ENCODE measurements around the gene CIAO2A. TPM values are rescaled to one million over a fixed set of nuclear protein-coding genes. Genes with fewer than 3 reads are reported as not detected.

Gene CIAO2A
- total RNA-seq, 1 experiment from 2014 or later: 74.4 TPM

DNA sequence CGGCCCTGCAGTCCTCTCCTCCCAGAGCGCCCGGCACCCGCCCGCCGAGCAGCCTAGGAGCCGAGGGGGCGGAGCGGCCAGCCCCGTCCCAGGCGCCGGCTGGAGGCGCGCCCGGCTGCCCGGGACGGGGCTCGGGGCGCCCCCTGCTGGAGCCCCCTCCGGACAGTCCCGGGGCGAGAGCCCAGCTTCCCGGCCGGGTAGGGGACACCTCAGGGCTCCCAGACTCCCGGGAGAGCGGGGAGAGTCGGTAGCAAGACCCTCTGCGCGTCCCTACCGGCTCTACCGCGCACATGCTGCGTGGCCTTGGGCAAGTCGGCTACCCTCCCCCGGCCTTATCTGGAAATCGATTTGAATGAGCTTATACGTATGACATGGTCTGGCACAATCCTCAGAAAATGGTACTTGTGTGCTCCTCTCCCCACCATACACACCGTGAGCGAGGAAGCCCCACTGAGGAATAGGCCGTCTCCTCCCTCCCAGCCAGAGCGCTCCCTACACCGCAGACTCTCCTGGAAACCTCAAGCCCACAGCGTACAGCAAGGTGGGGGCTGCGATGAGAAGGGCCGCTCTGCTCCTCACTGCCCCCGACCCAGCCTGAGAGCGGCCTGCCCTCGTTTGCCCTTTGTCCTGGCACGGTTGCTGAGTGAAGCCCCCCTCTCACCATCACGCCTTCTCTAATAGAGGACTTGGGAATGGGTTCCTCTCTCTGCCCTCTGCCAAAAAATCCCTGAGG is 47.1 kb downstream of the CIAO2A start, which contains the start of gene DAPK2:
DAPK2 (minus strand) TSS at position 65 of the 733 bp plus-strand sequence. CDS start 6,224 bp downstream, outside the sequence.
- H4K8ac ChIP-seq (replicated peaks; ENCODE audit: insufficient read length, low read depth, low read length): no peak within 1 kb of the TSS
- TF ChIP-seq, protein P1, sequence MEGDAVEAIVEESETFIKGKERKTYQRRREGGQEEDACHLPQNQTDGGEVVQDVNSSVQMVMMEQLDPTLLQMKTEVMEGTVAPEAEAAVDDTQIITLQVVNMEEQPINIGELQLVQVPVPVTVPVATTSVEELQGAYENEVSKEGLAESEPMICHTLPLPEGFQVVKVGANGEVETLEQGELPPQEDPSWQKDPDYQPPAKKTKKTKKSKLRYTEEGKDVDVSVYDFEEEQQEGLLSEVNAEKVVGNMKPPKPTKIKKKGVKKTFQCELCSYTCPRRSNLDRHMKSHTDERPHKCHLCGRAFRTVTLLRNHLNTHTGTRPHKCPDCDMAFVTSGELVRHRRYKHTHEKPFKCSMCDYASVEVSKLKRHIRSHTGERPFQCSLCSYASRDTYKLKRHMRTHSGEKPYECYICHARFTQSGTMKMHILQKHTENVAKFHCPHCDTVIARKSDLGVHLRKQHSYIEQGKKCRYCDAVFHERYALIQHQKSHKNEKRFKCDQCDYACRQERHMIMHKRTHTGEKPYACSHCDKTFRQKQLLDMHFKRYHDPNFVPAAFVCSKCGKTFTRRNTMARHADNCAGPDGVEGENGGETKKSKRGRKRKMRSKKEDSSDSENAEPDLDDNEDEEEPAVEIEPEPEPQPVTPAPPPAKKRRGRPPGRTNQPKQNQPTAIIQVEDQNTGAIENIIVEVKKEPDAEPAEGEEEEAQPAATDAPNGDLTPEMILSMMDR (conservative IDR thresholded peaks at IDR 0.05): peak; percentile 86
- H3K27ac ChIP-seq (ENCODE audit: insufficient read length, low read depth, low read length): no peak within 1 kb of the TSS
- H2BK15ac ChIP-seq (ENCODE audit: low read depth, low read length): no peak within 1 kb of the TSS
- peak; percentile 77 for DNase-seq
- peak within 1 kb of the TSS; percentile 54 for H3K14ac ChIP-seq (ENCODE audit: insufficient read depth, low read length)
- no peaks in the 10 kb centered on the region for H3K9me3 ChIP-seq (ENCODE audit: control insufficient read depth, low read depth, low read length)
- no peak within 1 kb of the TSS for H2BK12ac ChIP-seq (ENCODE audit: insufficient read length, low read depth, low read length)
- no CpG with 5 or more reads among the region's 50 CpGs for WGBS (ENCODE audit: extremely low coverage, insufficient read length, low lambda C conversion rate)
- H3K27ac Mint-ChIP-seq: no peak within 1 kb of the TSS
- H3K4me2 ChIP-seq (ENCODE audit: insufficient read depth, insufficient read length, low read length): peak within 1 kb of the TSS; percentile 83
- no peak within 1 kb of the TSS for H3T11ph ChIP-seq (ENCODE audit: low read length)
- no peak within 1 kb of the TSS for H2BK5ac ChIP-seq (ENCODE audit: insufficient read length, low read length)
- H3K4ac ChIP-seq (ENCODE audit: low read depth, low read length): no peak within 1 kb of the TSS
- peaks cover 11% of the 10 kb centered on the region for H3K23me2 ChIP-seq (ENCODE audit: insufficient read length, low read depth, low read length, poor library complexity, severe bottlenecking)
- H3K36me3 Mint-ChIP-seq (ENCODE audit: insufficient read depth in 1 of 3, low read depth in 3 of 3): no peaks in the 10 kb centered on the region; a peak in 2 of 7 replicates
- H3K4me3 Mint-ChIP-seq: peak within 1 kb of the TSS; percentile 65 to 83
- H4K20me1 ChIP-seq (ENCODE audit: control insufficient read depth, insufficient read depth, insufficient read length): no peaks in the 10 kb centered on the region
- no peak within 1 kb of the TSS for H2AFZ ChIP-seq (ENCODE audit: low read length)
- H3K79me2 ChIP-seq (ENCODE audit: insufficient read depth, low read length): no peaks in the 10 kb centered on the region
- no peak within 1 kb of the TSS for H4K91ac ChIP-seq (ENCODE audit: insufficient read length, low read depth, low read length)
- H3K23ac ChIP-seq (ENCODE audit: insufficient read length, low read depth, low read length): no peak within 1 kb of the TSS
- H3K27me3 ChIP-seq (ENCODE audit: insufficient read depth, low read length): peaks cover 5% of the 10 kb centered on the region; the same call in 1 of the 2 replicates
- H3K56ac ChIP-seq (ENCODE audit: insufficient read length, low read depth, low read length): no peak within 1 kb of the TSS
- H3K27me3 Mint-ChIP-seq (ENCODE audit: low read depth): peaks cover 43% of the 10 kb centered on the region
- H4K5ac ChIP-seq (ENCODE audit: insufficient read length, low read depth, low read length): no peak within 1 kb of the TSS
- H3K79me1 ChIP-seq (ENCODE audit: insufficient read depth, low read depth, low read length, poor library complexity, severe bottlenecking): no peaks in the 10 kb centered on the region
- H3K18ac ChIP-seq (ENCODE audit: insufficient read length, low read depth, low read length): peak within 1 kb of the TSS; percentile 11
- H3K9me3 Mint-ChIP-seq: no peaks in the 10 kb centered on the region
- H3K4me1 Mint-ChIP-seq: peaks cover 9 to 19% of the 10 kb centered on the region in 2 experiments
- H3K4me1 ChIP-seq (ENCODE audit: insufficient read depth, low read length): no peaks in the 10 kb centered on the region
- no peak within 1 kb of the TSS for H2AK5ac ChIP-seq (ENCODE audit: insufficient read length, low read length)
- peak within 1 kb of the TSS; percentile 37 for H3K9ac ChIP-seq (ENCODE audit: extremely low read depth, insufficient read length, low read length)
- no peak within 1 kb of the TSS for H2BK120ac ChIP-seq (ENCODE audit: low read depth, low read length, poor library complexity, severe bottlenecking)
- no peak within 1 kb of the TSS for H2BK20ac ChIP-seq (ENCODE audit: low read depth, low read length, poor library complexity, severe bottlenecking)

All from H9 (cell line).